Measurements from ENCODE around the gene MERTK.

DNA sequence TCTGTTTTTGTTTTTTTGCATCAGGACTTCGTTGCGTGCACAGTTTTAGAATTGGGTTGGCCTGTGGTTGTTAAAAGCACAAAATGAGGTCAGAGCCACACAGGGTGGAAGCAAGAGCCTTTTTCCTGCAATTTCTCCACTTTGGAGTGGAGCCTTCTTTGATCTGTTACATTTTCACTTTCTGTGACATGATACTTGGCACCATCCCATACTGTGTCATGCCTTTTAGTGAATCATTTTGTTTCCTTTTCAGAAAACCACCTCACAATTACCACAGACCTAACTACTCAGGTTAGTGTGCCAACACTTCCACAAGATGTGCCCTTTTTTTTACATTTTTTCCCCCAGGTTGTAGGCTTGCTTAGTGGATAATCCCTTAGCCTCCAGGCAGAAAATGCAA, 32.5 kb downstream of the MERTK start:
- TF ChIP-seq CTCF (IDR thresholded peaks at IDR 0.05; ENCODE audit: insufficient read depth, low read depth, low read length) (no peak), EZH2 (IDR thresholded peaks at IDR 0.05; ENCODE audit: insufficient read depth, low read length) (no peak)

All from astrocyte (in vitro differentiated cells and primary cell).